ENCODE measurements around the gene STRIP2.

STRIP2 gene

DNA sequence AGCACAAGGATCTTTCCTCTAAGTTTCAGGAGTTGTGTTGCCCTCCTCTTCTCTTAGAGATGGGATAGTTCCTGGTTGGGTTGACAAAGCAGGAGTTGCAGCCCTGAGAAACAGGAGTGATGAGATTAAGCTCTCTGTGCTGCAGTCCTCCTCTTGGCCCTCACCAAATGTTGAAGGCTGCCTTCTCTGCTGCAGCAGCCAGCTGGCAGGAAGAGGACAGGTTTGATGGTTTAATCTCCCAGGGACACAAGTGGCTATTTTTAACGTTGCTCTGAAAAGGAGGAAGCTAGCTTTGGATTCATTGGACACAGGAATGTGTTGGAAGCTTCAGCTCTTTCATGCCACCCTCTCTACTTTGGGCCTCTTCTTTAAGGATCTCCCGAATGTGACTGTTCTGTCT, 9.4 kb downstream of the STRIP2 start:
- TF ChIP-seq TEAD4 (IDR thresholded peaks at IDR 0.05) (no peak), CREB1 (IDR thresholded peaks at IDR 0.05; ENCODE audit: low read depth) (no peak), RAD21 (IDR thresholded peaks at IDR 0.05; ENCODE audit: low read depth) (no peak)
- TF ChIP-seq, protein P1, sequence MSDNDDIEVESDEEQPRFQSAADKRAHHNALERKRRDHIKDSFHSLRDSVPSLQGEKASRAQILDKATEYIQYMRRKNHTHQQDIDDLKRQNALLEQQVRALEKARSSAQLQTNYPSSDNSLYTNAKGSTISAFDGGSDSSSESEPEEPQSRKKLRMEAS (IDR thresholded peaks at IDR 0.05) = no peak

DNA sequence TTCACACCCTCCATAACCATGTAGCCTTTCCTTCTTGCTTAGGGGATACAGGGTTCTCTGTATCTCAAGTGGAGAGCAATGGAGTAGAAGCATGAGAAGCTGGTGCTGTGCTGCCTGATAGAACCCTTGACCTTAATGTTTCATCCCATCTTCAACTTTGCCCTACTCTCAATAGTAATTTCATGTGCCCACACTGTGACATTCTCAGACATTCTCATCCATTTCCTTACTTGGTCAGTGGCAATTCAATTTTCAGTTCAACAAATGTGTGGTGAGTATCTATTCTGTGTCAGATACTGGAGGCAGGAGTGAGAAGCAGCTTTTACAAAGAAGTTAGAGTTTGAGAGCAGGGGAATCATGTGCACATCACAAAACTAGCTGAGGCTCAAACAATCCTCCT, 16.1 kb downstream of the STRIP2 start:
- TF ChIP-seq NFIC (IDR thresholded peaks at IDR 0.05) (no peak), EP300 (IDR thresholded peaks at IDR 0.05; ENCODE audit: borderline replicate concordance) (no peak), TEAD4 (IDR thresholded peaks at IDR 0.05) (no peak), RAD21 (IDR thresholded peaks at IDR 0.05; ENCODE audit: low read depth) (no peak), CEBPB (IDR thresholded peaks at IDR 0.05) (no peak), YY1 (IDR thresholded peaks at IDR 0.05; ENCODE audit: low read depth) (no peak)
- TF ChIP-seq, protein P2, sequence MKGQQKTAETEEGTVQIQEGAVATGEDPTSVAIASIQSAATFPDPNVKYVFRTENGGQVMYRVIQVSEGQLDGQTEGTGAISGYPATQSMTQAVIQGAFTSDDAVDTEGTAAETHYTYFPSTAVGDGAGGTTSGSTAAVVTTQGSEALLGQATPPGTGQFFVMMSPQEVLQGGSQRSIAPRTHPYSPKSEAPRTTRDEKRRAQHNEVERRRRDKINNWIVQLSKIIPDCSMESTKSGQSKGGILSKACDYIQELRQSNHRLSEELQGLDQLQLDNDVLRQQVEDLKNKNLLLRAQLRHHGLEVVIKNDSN (IDR thresholded peaks at IDR 0.05) = no peak

- TF ChIP-seq CEBPB (IDR thresholded peaks at IDR 0.05) = no peak
- TF ChIP-seq, protein P1 (IDR thresholded peaks at IDR 0.05) = no peak
- TF ChIP-seq EP300 (IDR thresholded peaks at IDR 0.05; ENCODE audit: borderline replicate concordance) = no peak
- no peak for TF ChIP-seq TCF12 (IDR thresholded peaks at IDR 0.05; ENCODE audit: low read depth)
- no peak for TF ChIP-seq EGR1 (IDR thresholded peaks at IDR 0.05)
- TF ChIP-seq TAF1 (IDR thresholded peaks at IDR 0.05; ENCODE audit: low read depth) = no peak
- TF ChIP-seq CREB1 (IDR thresholded peaks at IDR 0.05; ENCODE audit: low read depth) = no peak
- TF ChIP-seq RAD21 (IDR thresholded peaks at IDR 0.05; ENCODE audit: low read depth) = no peak
- no peak for TF ChIP-seq TEAD4 (IDR thresholded peaks at IDR 0.05)
- no peak for TF ChIP-seq REST (IDR thresholded peaks at IDR 0.05; ENCODE audit: low read depth)
- TF ChIP-seq ZBTB7A (IDR thresholded peaks at IDR 0.05; ENCODE audit: low read depth) = no peak
- no peak for TF ChIP-seq NFIC (IDR thresholded peaks at IDR 0.05)
- TF ChIP-seq FOXM1 (IDR thresholded peaks at IDR 0.05; ENCODE audit: borderline replicate concordance, low read depth) = no peak
- TF ChIP-seq, protein P2 (IDR thresholded peaks at IDR 0.05) = no peak
- TF ChIP-seq YY1 (IDR thresholded peaks at IDR 0.05; ENCODE audit: low read depth) = no peak
Measured at GRCh38 chr7:129452589-129453231, 18.5 kb downstream of the STRIP2 start.

DNA sequence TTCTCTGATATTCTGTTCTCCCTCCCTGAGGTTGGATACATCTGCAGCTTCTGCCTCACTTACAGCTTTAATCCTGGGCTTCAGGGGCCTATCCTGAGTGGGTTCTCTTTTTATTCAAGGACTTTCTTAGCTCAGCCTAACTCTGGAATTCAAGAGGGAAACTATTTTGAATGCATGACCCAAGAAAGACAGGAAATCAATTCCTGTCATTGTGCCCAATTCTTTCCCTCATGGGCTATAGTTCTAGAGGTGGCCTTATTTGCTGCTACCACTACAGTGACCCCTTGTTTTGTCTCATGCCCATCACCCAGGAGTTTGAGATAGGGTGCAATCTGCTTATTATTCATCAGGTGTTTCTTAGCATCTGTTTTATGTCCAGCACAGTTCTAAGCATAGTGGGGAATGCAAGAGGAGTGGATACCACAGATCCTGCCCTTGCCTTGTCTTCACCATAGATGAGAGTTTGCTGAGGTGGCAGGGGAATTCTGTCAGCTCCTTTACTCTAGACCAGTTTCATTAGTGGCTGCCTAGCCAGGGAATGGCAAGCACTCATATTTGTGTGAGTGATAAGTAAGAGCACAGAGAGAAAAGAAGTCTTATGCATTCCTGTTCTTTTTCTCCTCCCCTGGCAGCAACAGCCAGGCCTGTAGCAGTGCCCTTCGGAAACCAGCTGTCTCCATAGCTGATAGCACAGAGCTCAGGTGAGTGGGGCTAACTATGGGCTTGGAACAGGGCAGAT, 19.4 kb downstream of the STRIP2 start:
- TF ChIP-seq CREB1 (IDR thresholded peaks at IDR 0.05; ENCODE audit: low read depth) = no peak
- no peak for TF ChIP-seq REST (IDR thresholded peaks at IDR 0.05; ENCODE audit: low read depth)
- no peak for TF ChIP-seq TAF1 (IDR thresholded peaks at IDR 0.05; ENCODE audit: low read depth)
- no peak for TF ChIP-seq NFIC (IDR thresholded peaks at IDR 0.05)
- TF ChIP-seq, protein P1 (IDR thresholded peaks at IDR 0.05) = no peak
- no peak for TF ChIP-seq EGR1 (IDR thresholded peaks at IDR 0.05)
- no peak for TF ChIP-seq FOXM1 (IDR thresholded peaks at IDR 0.05; ENCODE audit: borderline replicate concordance, low read depth)
- TF ChIP-seq RAD21 (IDR thresholded peaks at IDR 0.05; ENCODE audit: low read depth) = no peak
- no peak for TF ChIP-seq TCF12 (IDR thresholded peaks at IDR 0.05; ENCODE audit: low read depth)
- TF ChIP-seq TEAD4 (IDR thresholded peaks at IDR 0.05) = no peak
- TF ChIP-seq EP300 (IDR thresholded peaks at IDR 0.05; ENCODE audit: borderline replicate concordance) = no peak
- no peak for TF ChIP-seq CEBPB (IDR thresholded peaks at IDR 0.05)
- no peak for TF ChIP-seq ZBTB7A (IDR thresholded peaks at IDR 0.05; ENCODE audit: low read depth)
- TF ChIP-seq, protein P2 (IDR thresholded peaks at IDR 0.05) = no peak
- no peak for TF ChIP-seq YY1 (IDR thresholded peaks at IDR 0.05; ENCODE audit: low read depth)

GRCh38 chr7:129454249-129454551, 20.0 kb downstream of the STRIP2 start:
- TF ChIP-seq RAD21 (IDR thresholded peaks at IDR 0.05; ENCODE audit: low read depth) (no peak), ZBTB7A (IDR thresholded peaks at IDR 0.05; ENCODE audit: low read depth) (no peak), CEBPB (IDR thresholded peaks at IDR 0.05) (no peak), CREB1 (IDR thresholded peaks at IDR 0.05; ENCODE audit: low read depth) (no peak), YY1 (IDR thresholded peaks at IDR 0.05; ENCODE audit: low read depth) (no peak), REST (IDR thresholded peaks at IDR 0.05; ENCODE audit: low read depth) (no peak), NFIC (IDR thresholded peaks at IDR 0.05) (no peak), EP300 (IDR thresholded peaks at IDR 0.05; ENCODE audit: borderline replicate concordance) (no peak), TEAD4 (IDR thresholded peaks at IDR 0.05) (no peak), EGR1 (IDR thresholded peaks at IDR 0.05) (no peak), TAF1 (IDR thresholded peaks at IDR 0.05; ENCODE audit: low read depth) (no peak), TCF12 (IDR thresholded peaks at IDR 0.05; ENCODE audit: low read depth) (no peak), FOXM1 (IDR thresholded peaks at IDR 0.05; ENCODE audit: borderline replicate concordance, low read depth) (no peak)
- TF ChIP-seq, protein P1 (IDR thresholded peaks at IDR 0.05) = no peak
- TF ChIP-seq, protein P2 (IDR thresholded peaks at IDR 0.05) = no peak

Data from Ishikawa (cell line).